ENCODE results near the gene DPYD.
A peak's percentile ranks its signal among the peaks of the same experiment; 100 is the strongest.

DPYD gene

GRCh38 chr1:97560714-97561113 lies 360.1 kb downstream of the DPYD start:
- no peak for TF ChIP-seq CTCF (conservative IDR thresholded peaks at IDR 0.05)

GRCh38 chr1:97553971-97554370 lies 366.9 kb downstream of the DPYD start:
- no peak overlapping the region for H3K27ac ChIP-seq
- TF ChIP-seq CTCF (conservative IDR thresholded peaks at IDR 0.05): no peak

More at GRCh38 chr1:97560714-97561113, 360.1 kb downstream of the DPYD start:
- H3K27ac ChIP-seq: no peak overlapping the region

GRCh38 chr1:97551113-97551512 lies 369.7 kb downstream of the DPYD start:
- no peak overlapping the region for H3K27ac ChIP-seq
- TF ChIP-seq CTCF (conservative IDR thresholded peaks at IDR 0.05): 0 out of 2 replicates have a peak, but pooled peaks have one; percentile 30

GRCh38 chr1:97545446-97545845 lies 375.4 kb downstream of the DPYD start:
- no peak overlapping the region for H3K27ac ChIP-seq
- no peak for TF ChIP-seq CTCF (conservative IDR thresholded peaks at IDR 0.05)

GRCh38 chr1:97540346-97540888 lies 380.4 kb downstream of the DPYD start:
- no peak overlapping the region for H3K27ac ChIP-seq
- TF ChIP-seq CTCF (conservative IDR thresholded peaks at IDR 0.05): no peak

- TF ChIP-seq CTCF (conservative IDR thresholded peaks at IDR 0.05): no peak
- no peak overlapping the region for H3K27ac ChIP-seq
Measured at GRCh38 chr1:97538113-97538512, 382.7 kb downstream of the DPYD start.

GRCh38 chr1:97533358-97533757 lies 387.5 kb downstream of the DPYD start:
- no peak for TF ChIP-seq CTCF (conservative IDR thresholded peaks at IDR 0.05)
- no peak overlapping the region for H3K27ac ChIP-seq

Measured in VCaP (cell line).